HL-60/S4 treated with retinoic acid at 250 ng/mL for 4 days and 3 days (cell line): ENCODE data around the gene KCNE1.
"Not testable (repeated sequence)": the region's sequence is repeated elsewhere in the genome, so short reads cannot be mapped to it uniquely, and the experiment has no call there.

Source experiments
- in situ Hi-C: fragments of 300-500 bp; cut with MboI; formaldehyde crosslinking; loops from 2 replicates; pipeline ENCODE4 v1.7.0; 2022; ENCODE audit warnings: low sequenced_read_pairs

KCNE1 gene

GRCh38 chr21:34511787-34512455, at the start of gene KCNE1:
Gene KCNE1, minus strand, starts transcription at chr21:34512210. Its CDS starts 62,576 bp downstream, at chr21:34449634.
- in situ Hi-C loops, result no loop called here

- in situ Hi-C loops, result no loop called here
Observed at GRCh38 chr21:34561806-34562205, 49.8 kb upstream of the KCNE1 start.

DNA sequence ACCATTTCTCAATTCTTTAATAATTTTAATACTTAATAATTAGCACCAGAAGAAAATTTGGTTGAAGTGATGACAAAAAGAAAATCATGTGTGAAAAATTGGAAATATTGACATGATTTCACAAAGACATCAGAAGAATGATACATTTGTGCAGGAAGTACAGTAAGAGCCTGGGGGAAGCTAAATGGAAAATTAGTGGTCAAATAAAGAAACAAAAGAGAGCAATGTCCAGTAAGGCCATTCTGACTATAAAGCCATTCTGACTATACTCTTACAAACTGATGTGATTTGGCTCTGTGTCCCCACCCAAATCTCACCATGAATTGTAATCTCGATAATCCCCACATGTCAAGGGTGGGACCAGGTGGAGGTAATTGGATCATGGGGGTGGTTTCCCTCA, 48.6 kb upstream of the KCNE1 start:
- in situ Hi-C loops, result no loop called here

DNA sequence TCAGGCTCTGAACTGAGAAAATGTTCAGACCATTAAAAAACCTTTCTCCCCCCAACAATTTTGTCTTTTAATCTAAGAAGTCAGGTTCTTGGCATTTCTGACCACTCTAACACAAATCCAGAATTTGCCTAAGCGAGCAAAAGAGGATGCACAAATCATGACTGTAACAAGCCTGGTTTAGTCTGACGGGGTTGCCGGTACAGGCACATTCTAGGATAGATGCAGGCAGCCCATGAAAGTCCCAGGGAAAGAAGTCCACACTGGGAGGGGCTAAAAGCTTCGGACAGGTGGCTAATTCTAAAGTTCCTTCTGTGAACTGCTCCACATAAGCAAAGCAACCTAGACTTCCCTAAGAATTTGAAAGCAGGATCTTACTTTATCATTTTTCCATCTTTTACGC, 48.0 kb upstream of the KCNE1 start:
- in situ Hi-C loops, result no loop called here

DNA sequence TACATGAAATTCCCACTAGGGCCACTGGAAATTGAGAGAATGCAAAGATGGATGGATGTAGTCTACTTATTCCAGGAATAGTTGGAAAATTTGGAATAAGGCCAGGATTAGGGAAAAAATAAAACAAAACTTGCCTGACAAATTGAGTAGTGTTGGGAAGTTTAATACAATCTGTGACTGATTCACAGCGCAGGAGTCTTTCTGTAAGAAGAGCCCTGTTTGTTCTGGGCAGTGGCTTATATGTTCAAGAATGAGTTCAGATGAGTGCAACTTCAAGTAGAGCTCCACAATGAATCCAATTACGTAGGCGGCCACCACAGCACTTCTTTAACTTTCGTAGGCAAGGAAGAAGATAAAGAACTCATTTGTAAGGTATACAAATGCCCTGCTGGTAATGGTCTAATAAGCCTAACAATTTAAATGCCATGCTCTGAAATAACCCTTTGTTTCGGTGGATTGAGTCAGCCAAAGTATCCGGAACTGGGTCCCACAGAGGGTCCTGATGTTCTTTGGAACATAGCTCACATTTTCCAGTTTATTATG, 47.1 kb upstream of the KCNE1 start:
- in situ Hi-C loops, result no loop called here

DNA sequence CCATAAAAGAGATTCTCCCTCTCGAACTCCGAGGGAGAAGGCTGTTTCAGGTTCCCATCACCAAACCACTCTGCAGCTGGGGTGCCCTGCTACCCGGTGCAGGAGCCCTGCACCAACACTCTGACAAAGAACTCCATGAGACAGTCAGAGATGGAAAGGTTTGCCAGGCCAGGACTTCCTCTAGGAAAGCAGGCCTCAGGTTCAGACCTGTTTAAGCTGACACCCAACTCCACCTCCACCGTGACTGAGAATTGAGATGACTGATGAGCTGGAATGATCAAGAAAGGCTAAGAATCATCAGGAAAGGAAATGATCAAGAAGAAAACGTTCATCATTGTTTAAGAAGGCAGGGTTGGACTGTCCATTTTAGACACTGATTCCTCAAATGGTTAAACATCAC, 46.2 kb upstream of the KCNE1 start:
- in situ Hi-C loops, result no loop called here

DNA sequence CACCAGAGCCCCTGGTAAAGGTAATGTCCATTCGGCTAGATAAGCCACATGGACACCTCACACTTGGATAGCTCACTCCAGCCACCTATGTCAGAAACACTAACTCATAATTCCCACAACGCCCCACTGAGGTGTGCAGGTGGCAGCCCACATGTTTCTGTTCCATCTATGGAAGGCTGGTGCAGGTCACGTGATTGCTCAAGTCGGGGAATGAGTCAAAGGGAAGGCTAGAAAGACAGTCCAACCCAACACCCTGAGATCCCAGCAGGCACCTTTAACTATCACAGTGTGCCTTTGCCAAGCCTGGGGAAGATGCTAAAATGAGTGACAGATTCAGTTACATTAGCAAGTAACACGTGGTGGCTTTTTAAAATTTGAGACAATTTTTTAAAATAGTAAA, 45.3 kb upstream of the KCNE1 start:
- in situ Hi-C loops, result no loop called here

DNA sequence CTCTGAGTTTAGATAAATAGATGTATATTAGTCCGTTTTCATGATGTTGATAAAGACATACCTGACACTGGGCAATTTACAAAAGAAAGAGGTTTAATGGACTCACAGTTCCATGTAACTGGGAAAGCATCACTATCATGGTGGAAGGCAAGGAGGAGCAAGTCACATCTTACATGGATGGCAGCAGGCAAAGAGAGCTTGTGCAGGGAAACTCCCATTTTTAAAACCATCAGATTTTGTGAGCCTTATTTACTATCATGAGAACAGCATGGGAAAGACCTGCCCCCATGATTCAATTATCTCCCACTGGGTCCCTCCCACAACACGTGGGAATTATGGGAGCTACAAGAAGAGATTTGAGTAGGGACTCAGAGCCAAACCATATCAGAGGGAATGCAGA, 42.7 kb upstream of the KCNE1 start:
- in situ Hi-C loops, result not testable (repeated sequence)

DNA sequence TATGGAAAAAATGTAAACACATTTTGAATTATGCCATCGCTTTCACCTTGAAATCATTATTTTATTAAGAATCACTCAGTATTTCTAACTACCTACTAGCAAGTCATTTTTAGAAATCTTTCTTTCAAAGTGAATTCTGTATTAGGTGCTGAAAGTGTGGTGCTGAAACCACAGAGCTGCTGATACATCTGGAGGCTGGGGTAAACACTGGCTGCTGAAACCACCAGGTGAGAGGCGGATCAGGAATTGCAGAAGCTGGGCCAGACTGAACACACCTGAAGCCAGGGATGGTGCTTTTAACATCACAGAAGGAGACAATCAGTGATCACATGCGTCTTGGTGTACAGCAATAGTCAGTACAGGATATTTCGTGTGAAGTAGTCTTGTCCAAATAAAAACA, 42.2 kb upstream of the KCNE1 start:
- in situ Hi-C loops, result no loop called here

GRCh38 chr21:34553151-34553952, 41.3 kb upstream of the KCNE1 start:
- in situ Hi-C loops, result no loop called here

GRCh38 chr21:34552360-34553098, 40.5 kb upstream of the KCNE1 start:
- in situ Hi-C loops, result no loop called here

DNA sequence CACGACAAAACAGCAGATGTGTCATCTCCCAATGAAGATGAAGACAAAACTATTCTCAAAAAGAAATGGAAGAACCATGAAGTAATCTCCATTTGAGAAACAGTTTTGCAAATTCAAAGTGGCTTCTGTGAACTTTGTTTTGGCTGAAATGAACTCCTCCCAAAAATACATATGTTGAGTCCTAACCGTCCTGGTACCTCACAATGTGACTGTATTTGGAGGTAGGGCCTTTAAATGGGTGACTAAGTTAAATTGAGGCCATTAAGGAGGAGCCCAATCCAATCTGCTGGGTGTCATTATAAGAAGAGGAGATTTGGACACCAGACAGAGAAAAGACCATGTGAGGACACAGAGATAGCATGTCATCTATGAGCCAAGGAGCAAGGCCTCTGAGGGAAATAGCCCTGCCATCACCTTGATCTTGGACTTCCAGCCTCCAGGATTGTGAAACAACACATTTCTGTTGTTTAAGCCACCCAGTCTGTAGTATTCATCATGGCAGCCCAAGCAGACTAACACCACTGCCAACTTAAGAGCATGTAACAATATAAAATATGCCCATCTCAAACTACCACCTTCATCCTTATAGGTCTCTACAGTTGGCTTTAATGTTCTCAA, 38.3 kb upstream of the KCNE1 start:
- in situ Hi-C loops, result no loop called here

GRCh38 chr21:34548781-34549376, 36.9 kb upstream of the KCNE1 start:
- in situ Hi-C loops, result no loop called here

- in situ Hi-C loops, result no loop called here
Observed at GRCh38 chr21:34546542-34546941, 34.5 kb upstream of the KCNE1 start.

DNA sequence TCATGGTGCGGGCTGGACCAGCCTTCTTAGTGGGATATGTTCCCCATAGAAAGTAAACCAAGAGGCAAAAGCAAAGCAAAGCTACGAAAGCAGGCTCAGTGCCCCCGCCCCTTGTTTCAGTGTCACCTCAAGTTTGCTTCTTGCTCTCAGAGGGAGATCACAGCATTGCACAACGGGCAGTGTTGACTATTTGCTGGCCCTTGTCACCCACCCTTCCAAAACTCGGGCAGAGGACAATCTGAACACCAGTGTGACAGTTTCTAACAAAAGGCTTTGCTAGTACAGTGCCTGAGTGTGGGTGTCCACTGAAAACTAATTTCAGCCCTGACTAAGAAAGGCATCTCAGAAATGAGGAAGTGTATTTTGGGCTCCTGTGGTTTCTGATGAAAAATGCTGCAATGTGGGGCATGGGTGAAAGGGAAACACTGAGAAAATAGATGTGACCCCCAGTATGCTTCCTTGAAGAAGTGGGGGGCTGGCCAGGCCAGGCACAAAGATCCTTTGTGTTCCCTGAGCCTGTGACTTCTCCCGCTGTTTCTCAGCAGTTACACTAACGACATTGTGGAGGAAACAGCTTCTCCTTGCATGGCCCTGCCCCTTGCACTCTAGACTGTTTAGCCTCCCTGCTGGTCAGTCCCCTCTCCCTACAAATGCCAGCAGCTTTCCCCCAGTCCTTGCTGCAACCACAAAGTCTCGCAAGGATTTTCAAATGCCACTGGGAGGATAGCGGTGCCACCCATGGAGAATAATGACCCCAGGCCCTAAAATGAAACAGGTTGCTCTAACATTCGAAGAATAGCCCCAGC, 33.3 kb upstream of the KCNE1 start:
- in situ Hi-C loops, result no loop called here

- in situ Hi-C loops, result no loop called here
Observed at GRCh38 chr21:34544032-34544496, 32.1 kb upstream of the KCNE1 start.

- in situ Hi-C loops, result no loop called here
Observed at GRCh38 chr21:34543017-34543416, 31.0 kb upstream of the KCNE1 start.

DNA sequence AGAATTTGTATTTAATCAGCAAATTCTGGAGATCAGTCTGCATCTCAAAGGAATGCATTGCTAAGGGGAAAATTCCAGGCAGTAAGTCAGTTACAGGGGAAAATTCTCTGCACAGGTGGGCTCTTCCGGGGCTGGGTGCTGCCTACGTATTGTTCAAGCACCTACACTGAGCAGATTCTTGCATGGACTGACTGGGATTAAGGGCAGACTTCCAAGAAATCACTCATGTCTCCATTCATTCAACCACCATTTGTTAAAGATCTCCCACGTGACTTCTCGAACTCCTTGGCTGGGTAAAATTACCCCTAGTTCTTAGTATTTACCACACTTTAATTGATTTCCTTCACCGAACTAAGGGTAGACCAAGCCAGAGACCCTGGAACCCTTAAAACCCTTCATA, 28.2 kb upstream of the KCNE1 start:
- in situ Hi-C loops, result no loop called here

DNA sequence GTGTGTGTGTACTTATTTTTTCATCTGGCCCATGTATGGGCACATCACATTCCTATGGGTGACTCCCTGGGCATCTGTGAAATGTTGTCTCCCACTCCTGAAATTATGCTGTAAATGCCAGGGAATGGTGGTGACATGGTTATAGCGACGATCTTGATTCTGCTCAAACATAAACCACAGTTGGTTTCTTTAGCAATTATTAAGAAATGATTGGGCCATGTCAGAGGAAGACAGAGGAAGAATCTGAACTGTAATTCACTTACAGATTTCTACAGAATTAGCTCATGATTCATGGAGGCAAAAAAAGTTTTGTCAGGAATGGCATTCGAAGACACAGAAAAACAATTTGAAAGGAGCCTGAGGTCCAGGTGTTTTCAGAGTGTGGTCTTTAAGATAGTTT, 25.8 kb upstream of the KCNE1 start:
- in situ Hi-C loops, result no loop called here

GRCh38 chr21:34536820-34537219, 24.8 kb upstream of the KCNE1 start:
- in situ Hi-C loops, result no loop called here
